Effector memory CD4-positive, alpha-beta T cell (primary cell): ENCODE measurements around the gene GOLGA3.

ENCODE experiments used
- DNase-seq, 3 donors: peaks; one replicate each; pipeline ENCODE4 v3.0.0-alpha.2; 2020
- H3K27ac ChIP-seq: 2 replicates; pipeline ENCODE4 v1.7.0; 2013; ENCODE audit warnings: mild to moderate bottlenecking, low read length, moderate library complexity; ENCODE audit not compliant: insufficient read depth, poor library complexity, severe bottlenecking
- H3K27me3 ChIP-seq: replicated peaks from 2 replicates; pipeline ENCODE4 v1.7.0; 2013; ENCODE audit warnings: mild to moderate bottlenecking, low read length; ENCODE audit not compliant: insufficient read depth, control insufficient read depth, poor library complexity, severe bottlenecking
- H3K36me3 ChIP-seq: 2 replicates; pipeline ENCODE4 v1.7.0; 2013; ENCODE audit warnings: mild to moderate bottlenecking, low read length, moderate library complexity; ENCODE audit not compliant: control insufficient read depth, insufficient read depth
- H3K4me1 ChIP-seq: 2 replicates; pipeline ENCODE4 v1.7.0; 2013; ENCODE audit warnings: low read length, mild to moderate bottlenecking; ENCODE audit not compliant: control insufficient read depth, insufficient read depth, poor library complexity, severe bottlenecking
- H3K4me3 ChIP-seq: 2 replicates; pipeline ENCODE4 v1.7.0; 2013; ENCODE audit warnings: low read length, low read depth, mild to moderate bottlenecking; ENCODE audit not compliant: insufficient read depth, poor library complexity, severe bottlenecking
- H3K9me3 ChIP-seq: 2 replicates; pipeline ENCODE4 v1.7.0; 2013; ENCODE audit warnings: mild to moderate bottlenecking, low read length, moderate library complexity; ENCODE audit not compliant: control insufficient read depth

GOLGA3 gene

GRCh38 chr12:132740313-132740646 is 88.4 kb downstream of the GOLGA3 start:
- Histone ChIP-seq H3K27me3 (no peaks in the 10 kb centered on the region), H3K4me1 (no peaks in the 10 kb centered on the region), H3K4me3 (no peak overlapping the region), H3K36me3 (peaks cover 75% of the 10 kb centered on the region), H3K9me3 (no peaks in the 10 kb centered on the region), H3K27ac (no peak overlapping the region)
- DNase-seq: no peak

- no peak overlapping the region for H3K27ac ChIP-seq
- peaks cover 75% of the 10 kb centered on the region for H3K36me3 ChIP-seq
- H3K27me3 ChIP-seq: no peaks in the 10 kb centered on the region
- no peak overlapping the region for H3K4me3 ChIP-seq
- H3K4me1 ChIP-seq: no peaks in the 10 kb centered on the region
- no peaks in the 10 kb centered on the region for H3K9me3 ChIP-seq
- DNase-seq: no peak
Measured at GRCh38 chr12:132739600-132740312, 88.9 kb downstream of the GOLGA3 start.

GRCh38 chr12:132736913-132737312 is 91.8 kb downstream of the GOLGA3 start:
- no peak overlapping the region for H3K4me3 ChIP-seq
- no peaks in the 10 kb centered on the region for H3K9me3 ChIP-seq
- H3K4me1 ChIP-seq: no peaks in the 10 kb centered on the region
- H3K36me3 ChIP-seq: peaks cover 78% of the 10 kb centered on the region
- no peaks in the 10 kb centered on the region for H3K27me3 ChIP-seq
- no peak for DNase-seq
- no peak overlapping the region for H3K27ac ChIP-seq

GRCh38 chr12:132736378-132736777 is 92.3 kb downstream of the GOLGA3 start:
- Histone ChIP-seq H3K36me3 (peaks cover 77% of the 10 kb centered on the region), H3K4me1 (no peaks in the 10 kb centered on the region), H3K27me3 (no peaks in the 10 kb centered on the region), H3K27ac (no peak overlapping the region), H3K9me3 (no peaks in the 10 kb centered on the region), H3K4me3 (no peak overlapping the region)
- no peak for DNase-seq

GRCh38 chr12:132735496-132735895 is 93.2 kb downstream of the GOLGA3 start:
- DNase-seq: no peak
- H3K27ac ChIP-seq: no peak overlapping the region
- no peaks in the 10 kb centered on the region for H3K9me3 ChIP-seq
- H3K4me1 ChIP-seq: no peaks in the 10 kb centered on the region
- peaks cover 70% of the 10 kb centered on the region for H3K36me3 ChIP-seq
- H3K27me3 ChIP-seq: no peaks in the 10 kb centered on the region
- no peak overlapping the region for H3K4me3 ChIP-seq

- Histone ChIP-seq H3K36me3 (peaks cover 57% of the 10 kb centered on the region), H3K4me1 (no peaks in the 10 kb centered on the region), H3K4me3 (no peak overlapping the region), H3K9me3 (no peaks in the 10 kb centered on the region), H3K27ac (no peak overlapping the region), H3K27me3 (no peaks in the 10 kb centered on the region)
- no peak for DNase-seq
Measured at GRCh38 chr12:132734206-132734605, 94.5 kb downstream of the GOLGA3 start.

- no peak for DNase-seq
- Histone ChIP-seq H3K4me1 (no peaks in the 10 kb centered on the region), H3K36me3 (peaks cover 64% of the 10 kb centered on the region), H3K9me3 (no peaks in the 10 kb centered on the region), H3K27ac (no peak overlapping the region), H3K27me3 (no peaks in the 10 kb centered on the region), H3K4me3 (no peak overlapping the region)
Measured at GRCh38 chr12:132731574-132731973, 97.1 kb downstream of the GOLGA3 start.

- no peaks in the 10 kb centered on the region for H3K4me1 ChIP-seq
- DNase-seq: no peak
- H3K4me3 ChIP-seq: no peak overlapping the region
- H3K27ac ChIP-seq: no peak overlapping the region
- H3K27me3 ChIP-seq: no peaks in the 10 kb centered on the region
- no peaks in the 10 kb centered on the region for H3K9me3 ChIP-seq
- peaks cover 64% of the 10 kb centered on the region for H3K36me3 ChIP-seq
Measured at GRCh38 chr12:132730353-132730752, 98.3 kb downstream of the GOLGA3 start.

- H3K36me3 ChIP-seq: peaks cover 61% of the 10 kb centered on the region
- no peak overlapping the region for H3K4me3 ChIP-seq
- no peak for DNase-seq
- no peaks in the 10 kb centered on the region for H3K27me3 ChIP-seq
- H3K27ac ChIP-seq: no peak overlapping the region
- H3K9me3 ChIP-seq: no peaks in the 10 kb centered on the region
- no peaks in the 10 kb centered on the region for H3K4me1 ChIP-seq
Measured at GRCh38 chr12:132729541-132730320, 98.9 kb downstream of the GOLGA3 start.

GRCh38 chr12:132728502-132728901 is 100.2 kb downstream of the GOLGA3 start:
- DNase-seq: no peak
- H3K36me3 ChIP-seq: peaks cover 61% of the 10 kb centered on the region
- H3K27me3 ChIP-seq: no peaks in the 10 kb centered on the region
- no peak overlapping the region for H3K27ac ChIP-seq
- H3K4me3 ChIP-seq: no peak overlapping the region
- H3K4me1 ChIP-seq: no peaks in the 10 kb centered on the region
- no peaks in the 10 kb centered on the region for H3K9me3 ChIP-seq
